GM23338 (cell line): ENCODE data around the gene ZNF536. TPM values are rescaled to one million over a fixed set of nuclear protein-coding genes. Genes with fewer than 3 reads are reported as not detected.

Experiments
- ETS1 ChIP-seq: IDR thresholded peaks from 2 replicates; pipeline ENCODE4 v1.6.1; 2016; ENCODE audit warnings: antibody characterized with exemption
- EZH2 ChIP-seq: fragments of 200-600 bp; sonication (generic); IDR thresholded peaks from one replicate; pipeline ENCODE4 v1.8.0; 2017; ENCODE audit warnings: antibody characterized with exemption, mild to moderate bottlenecking, low read depth; ENCODE audit not compliant: unreplicated experiment
- EZH2phosphoT487 ChIP-seq: fragments of 200-600 bp; sonication (generic); IDR thresholded peaks from one replicate; pipeline ENCODE4 v1.8.1; 2018; ENCODE audit warnings: antibody characterized with exemption; ENCODE audit not compliant: unreplicated experiment
- JUNB ChIP-seq: IDR thresholded peaks from one replicate; pipeline ENCODE4 v1.6.1; 2016; ENCODE audit warnings: antibody characterized with exemption; ENCODE audit not compliant: unreplicated experiment
- NANOG ChIP-seq: IDR thresholded peaks from 2 replicates; pipeline ENCODE4 v1.6.1; 2016; ENCODE audit warnings: antibody characterized with exemption, borderline replicate concordance
- ZNF462 ChIP-seq: fragments of 250-450 bp; sonication (Bioruptor Pico); IDR thresholded peaks from 2 replicates; pipeline ENCODE4 v1.5.0; 2020; ENCODE audit warnings: mild to moderate bottlenecking, moderate library complexity
- polyA plus RNA-seq: library from polyadenylated mRNA; unstranded; fragments of >200 nt; fragmentation: Nextera tagmentation; extraction: Ambion mirVana; gene quantifications from 2 replicates; pipeline ENCODE4 v1.2.1, GENCODE V29; 2016
- total RNA-seq: library from RNA; depleted of rRNA; stranded (reverse); fragments of >200 nt; shearing (Covaris generic); gene quantifications from 2 replicates; pipeline ENCODE4 v1.2.3, GENCODE V29; 2014
- TF ChIP-seq, protein P1 (sequence below): IDR thresholded peaks from one replicate; pipeline ENCODE4 v1.6.1; 2018; ENCODE audit warnings: antibody characterized with exemption; ENCODE audit not compliant: unreplicated experiment

ZNF536 gene
- total and polyA plus RNA-seq, 2 experiments from 2014 or later, result 0.07 TPM; not detected in 1

GRCh38 chr19:30420881-30421280 is 48.7 kb downstream of the ZNF536 start (continued):
- TF ChIP-seq ZNF462, result no peak
- no peak for TF ChIP-seq NANOG
- TF ChIP-seq JUNB, result no peak
- TF ChIP-seq EZH2phosphoT487, result no peak
- TF ChIP-seq, protein P1, sequence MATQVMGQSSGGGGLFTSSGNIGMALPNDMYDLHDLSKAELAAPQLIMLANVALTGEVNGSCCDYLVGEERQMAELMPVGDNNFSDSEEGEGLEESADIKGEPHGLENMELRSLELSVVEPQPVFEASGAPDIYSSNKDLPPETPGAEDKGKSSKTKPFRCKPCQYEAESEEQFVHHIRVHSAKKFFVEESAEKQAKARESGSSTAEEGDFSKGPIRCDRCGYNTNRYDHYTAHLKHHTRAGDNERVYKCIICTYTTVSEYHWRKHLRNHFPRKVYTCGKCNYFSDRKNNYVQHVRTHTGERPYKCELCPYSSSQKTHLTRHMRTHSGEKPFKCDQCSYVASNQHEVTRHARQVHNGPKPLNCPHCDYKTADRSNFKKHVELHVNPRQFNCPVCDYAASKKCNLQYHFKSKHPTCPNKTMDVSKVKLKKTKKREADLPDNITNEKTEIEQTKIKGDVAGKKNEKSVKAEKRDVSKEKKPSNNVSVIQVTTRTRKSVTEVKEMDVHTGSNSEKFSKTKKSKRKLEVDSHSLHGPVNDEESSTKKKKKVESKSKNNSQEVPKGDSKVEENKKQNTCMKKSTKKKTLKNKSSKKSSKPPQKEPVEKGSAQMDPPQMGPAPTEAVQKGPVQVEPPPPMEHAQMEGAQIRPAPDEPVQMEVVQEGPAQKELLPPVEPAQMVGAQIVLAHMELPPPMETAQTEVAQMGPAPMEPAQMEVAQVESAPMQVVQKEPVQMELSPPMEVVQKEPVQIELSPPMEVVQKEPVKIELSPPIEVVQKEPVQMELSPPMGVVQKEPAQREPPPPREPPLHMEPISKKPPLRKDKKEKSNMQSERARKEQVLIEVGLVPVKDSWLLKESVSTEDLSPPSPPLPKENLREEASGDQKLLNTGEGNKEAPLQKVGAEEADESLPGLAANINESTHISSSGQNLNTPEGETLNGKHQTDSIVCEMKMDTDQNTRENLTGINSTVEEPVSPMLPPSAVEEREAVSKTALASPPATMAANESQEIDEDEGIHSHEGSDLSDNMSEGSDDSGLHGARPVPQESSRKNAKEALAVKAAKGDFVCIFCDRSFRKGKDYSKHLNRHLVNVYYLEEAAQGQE, result no peak
- TF ChIP-seq ETS1, result no peak
- TF ChIP-seq EZH2, result no peak
